ENCODE measurements around the gene TSPAN18.

DNA sequence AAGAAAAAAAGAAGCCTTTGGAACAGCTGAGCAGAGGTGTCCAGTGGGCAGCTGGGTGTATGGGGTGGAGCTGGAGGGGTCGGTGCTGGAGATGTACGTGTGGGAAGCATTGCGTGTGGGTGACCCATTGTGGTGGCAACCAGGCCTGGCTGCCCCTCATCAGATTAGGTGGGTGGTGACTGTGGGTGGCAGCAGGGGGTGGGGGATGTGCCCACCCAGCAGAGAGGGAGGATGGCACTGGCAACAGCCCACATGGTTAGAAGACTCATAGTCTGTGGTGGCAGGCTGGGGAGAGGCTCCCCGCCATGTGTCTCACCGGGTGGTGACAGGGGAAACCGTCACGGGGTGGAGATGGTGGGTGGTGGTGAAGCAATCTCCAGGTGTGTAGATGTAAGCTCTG lies 196.4 kb downstream of the TSPAN18 start:
- TF ChIP-seq, protein P1, sequence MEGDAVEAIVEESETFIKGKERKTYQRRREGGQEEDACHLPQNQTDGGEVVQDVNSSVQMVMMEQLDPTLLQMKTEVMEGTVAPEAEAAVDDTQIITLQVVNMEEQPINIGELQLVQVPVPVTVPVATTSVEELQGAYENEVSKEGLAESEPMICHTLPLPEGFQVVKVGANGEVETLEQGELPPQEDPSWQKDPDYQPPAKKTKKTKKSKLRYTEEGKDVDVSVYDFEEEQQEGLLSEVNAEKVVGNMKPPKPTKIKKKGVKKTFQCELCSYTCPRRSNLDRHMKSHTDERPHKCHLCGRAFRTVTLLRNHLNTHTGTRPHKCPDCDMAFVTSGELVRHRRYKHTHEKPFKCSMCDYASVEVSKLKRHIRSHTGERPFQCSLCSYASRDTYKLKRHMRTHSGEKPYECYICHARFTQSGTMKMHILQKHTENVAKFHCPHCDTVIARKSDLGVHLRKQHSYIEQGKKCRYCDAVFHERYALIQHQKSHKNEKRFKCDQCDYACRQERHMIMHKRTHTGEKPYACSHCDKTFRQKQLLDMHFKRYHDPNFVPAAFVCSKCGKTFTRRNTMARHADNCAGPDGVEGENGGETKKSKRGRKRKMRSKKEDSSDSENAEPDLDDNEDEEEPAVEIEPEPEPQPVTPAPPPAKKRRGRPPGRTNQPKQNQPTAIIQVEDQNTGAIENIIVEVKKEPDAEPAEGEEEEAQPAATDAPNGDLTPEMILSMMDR (IDR thresholded peaks at IDR 0.05) = no peak
- TF ChIP-seq POLR2A (IDR thresholded peaks at IDR 0.05) = no peak

Measured in breast epithelium (tissue), 3 donors.